Measurements from ENCODE around the gene UQCC2. TPM values are rescaled to one million over a fixed set of nuclear protein-coding genes. Genes with fewer than 3 reads are reported as not detected.

The UQCC2 gene
- total RNA-seq, 4 donors from 2014 or later: 14.5 to 29.7 (median 23.4) TPM

GRCh38 chr6:33723371-33724085 is 12.0 kb upstream of the UQCC2 start:
- Histone ChIP-seq H3K9me3 (no peaks in the 10 kb centered on the region), H3K4me1 (peaks cover 0 to 2% (median 0%) of the 10 kb centered on the region in 4 donors), H3K27ac (no peak overlapping the region), H3K4me3 (no peak overlapping the region), H3K27me3 (no peaks in the 10 kb centered on the region), H3K36me3 (no peaks in the 10 kb centered on the region)
- WGBS, 2 donors: 54 to 55% methylated on average over 3 of the region's 3 CpGs
- no peak for TF ChIP-seq CTCF (IDR thresholded peaks at IDR 0.05)
- no peak for TF ChIP-seq POLR2A (IDR thresholded peaks at IDR 0.05)
- no peak for TF ChIP-seq EP300 (IDR thresholded peaks at IDR 0.05)
- DNase-seq (ENCODE audit: low spot score in 2 of 2): no peak

GRCh38 chr6:33722103-33722623 is 10.7 kb upstream of the UQCC2 start:
- 81 to 87% methylated on average over 5 of the region's 5 CpGs for WGBS, 2 donors
- H3K27ac ChIP-seq: no peak overlapping the region

GRCh38 chr6:33721508-33721907 is 10.0 kb upstream of the UQCC2 start:
- no peak for DNase-seq (ENCODE audit: low spot score in 2 of 2)
- H3K9me3 ChIP-seq: no peaks in the 10 kb centered on the region
- H3K4me1 ChIP-seq: peaks cover 0 to 16% (median 5%) of the 10 kb centered on the region in 4 donors
- H3K4me3 ChIP-seq: no peak overlapping the region
- no peak overlapping the region for H3K27ac ChIP-seq
- TF ChIP-seq CTCF (IDR thresholded peaks at IDR 0.05): no peak
- TF ChIP-seq EP300 (IDR thresholded peaks at IDR 0.05): no peak
- no peak for TF ChIP-seq POLR2A (IDR thresholded peaks at IDR 0.05)
- WGBS, 2 donors: 55 to 60% methylated on average over 5 of the region's 5 CpGs
- no peaks in the 10 kb centered on the region for H3K36me3 ChIP-seq
- no peaks in the 10 kb centered on the region for H3K27me3 ChIP-seq

More at GRCh38 chr6:33722103-33722623, 10.7 kb upstream of the UQCC2 start:
- Histone ChIP-seq H3K4me3 (no peak overlapping the region), H3K9me3 (no peaks in the 10 kb centered on the region), H3K36me3 (no peaks in the 10 kb centered on the region), H3K4me1 (peaks cover 0 to 15% (median 5%) of the 10 kb centered on the region in 4 donors), H3K27me3 (no peaks in the 10 kb centered on the region)
- TF ChIP-seq CTCF (IDR thresholded peaks at IDR 0.05): no peak
- TF ChIP-seq POLR2A (IDR thresholded peaks at IDR 0.05): no peak
- TF ChIP-seq EP300 (IDR thresholded peaks at IDR 0.05): no peak
- DNase-seq (ENCODE audit: low spot score in 2 of 2): no peak

GRCh38 chr6:33720998-33721397 is 9.5 kb upstream of the UQCC2 start:
- no peaks in the 10 kb centered on the region for H3K27me3 ChIP-seq
- 74 to 94% methylated on average over 1 of the region's 1 CpG for WGBS, 2 donors
- no peak overlapping the region for H3K27ac ChIP-seq

More at GRCh38 chr6:33720998-33721397, 9.5 kb upstream of the UQCC2 start:
- TF ChIP-seq CTCF (IDR thresholded peaks at IDR 0.05) (no peak), EP300 (IDR thresholded peaks at IDR 0.05) (no peak), POLR2A (IDR thresholded peaks at IDR 0.05) (no peak)
- H3K4me3 ChIP-seq: no peak overlapping the region
- no peaks in the 10 kb centered on the region for H3K9me3 ChIP-seq
- peaks cover 0 to 16% (median 5%) of the 10 kb centered on the region in 4 donors for H3K4me1 ChIP-seq
- no peaks in the 10 kb centered on the region for H3K36me3 ChIP-seq
- DNase-seq (ENCODE audit: low spot score in 2 of 2): no peak
